Panc1 (cell line): ENCODE measurements around the gene STRIP1.

Experiments
- POLR2AphosphoS5 ChIP-seq: IDR thresholded peaks from 2 replicates; pipeline ENCODE4 v1.6.1; 2012; ENCODE audit warnings: mild to moderate bottlenecking, low read depth, low read length, moderate library complexity
- SIN3A ChIP-seq: IDR thresholded peaks from 2 replicates; pipeline ENCODE4 v1.6.1; 2012; ENCODE audit warnings: low read depth, mild to moderate bottlenecking, low read length, moderate library complexity, borderline replicate concordance; ENCODE audit not compliant: insufficient read depth
- TCF7L2 ChIP-seq: IDR thresholded peaks from 2 replicates; pipeline ENCODE4 v1.6.1; 2011; ENCODE audit warnings: mild to moderate bottlenecking, low read depth, low read length, inconsistent platforms
- TF ChIP-seq, protein P1 (sequence below): fragments of 450-650 bp; IDR thresholded peaks from 2 replicates; pipeline ENCODE4 v1.5.1; 2017; ENCODE audit warnings: mild to moderate bottlenecking
- TF ChIP-seq, protein P2 (sequence below), 2 experiments: IDR thresholded peaks; 2 replicates each; pipeline ENCODE4 v1.6.1; 2011 to 2012; ENCODE audit warnings: low read depth in 2 of 2, control low read depth in 1 of 2, low read length in 1 of 2, mild to moderate bottlenecking in 1 of 2, moderate library complexity in 1 of 2; ENCODE audit not compliant: insufficient read depth in 1 of 2

DNA sequence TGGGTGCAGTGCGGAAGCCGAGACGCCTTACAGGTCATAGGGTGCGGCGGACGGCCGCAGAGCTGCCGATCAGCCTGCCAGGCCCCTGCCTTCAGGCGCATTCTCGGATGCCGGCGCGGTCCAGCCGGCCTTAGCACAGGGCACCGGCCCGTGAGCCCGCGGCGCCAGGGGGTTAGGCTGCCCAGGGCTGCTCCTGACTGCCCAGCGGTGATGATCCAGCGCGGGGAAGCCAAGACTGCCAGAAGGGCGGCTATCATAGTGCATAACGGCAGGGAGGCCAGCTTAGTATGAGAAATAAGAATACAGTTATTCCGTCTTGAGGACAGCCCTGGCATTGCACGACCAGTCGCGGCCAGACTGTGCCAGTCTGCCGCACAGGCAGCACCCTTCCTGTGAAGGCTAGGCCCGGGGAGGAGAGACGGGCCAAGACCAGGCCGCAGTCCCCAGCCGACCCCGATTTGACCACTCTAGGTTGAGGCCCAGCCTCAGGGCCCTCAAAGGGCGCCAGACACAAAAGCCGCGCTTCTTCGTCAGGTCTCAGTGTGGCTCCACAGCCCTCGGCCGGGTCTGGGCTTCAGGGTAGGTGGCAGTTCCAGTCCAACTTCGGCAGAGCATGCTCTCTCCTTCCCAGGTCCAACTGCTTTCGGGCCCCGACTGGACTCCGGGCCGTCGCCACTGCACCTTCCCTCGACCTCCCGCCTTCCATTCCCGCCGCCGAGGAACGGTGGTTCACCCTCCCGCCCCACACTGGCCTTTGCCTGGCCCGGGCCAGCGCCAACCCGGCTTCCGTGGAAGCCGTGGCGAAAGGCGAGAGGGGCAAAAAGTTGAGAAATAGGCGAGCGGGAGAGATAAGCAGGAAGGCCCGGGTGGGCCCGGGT, 35.2 kb downstream of the STRIP1 start:
- TF ChIP-seq, protein P1, sequence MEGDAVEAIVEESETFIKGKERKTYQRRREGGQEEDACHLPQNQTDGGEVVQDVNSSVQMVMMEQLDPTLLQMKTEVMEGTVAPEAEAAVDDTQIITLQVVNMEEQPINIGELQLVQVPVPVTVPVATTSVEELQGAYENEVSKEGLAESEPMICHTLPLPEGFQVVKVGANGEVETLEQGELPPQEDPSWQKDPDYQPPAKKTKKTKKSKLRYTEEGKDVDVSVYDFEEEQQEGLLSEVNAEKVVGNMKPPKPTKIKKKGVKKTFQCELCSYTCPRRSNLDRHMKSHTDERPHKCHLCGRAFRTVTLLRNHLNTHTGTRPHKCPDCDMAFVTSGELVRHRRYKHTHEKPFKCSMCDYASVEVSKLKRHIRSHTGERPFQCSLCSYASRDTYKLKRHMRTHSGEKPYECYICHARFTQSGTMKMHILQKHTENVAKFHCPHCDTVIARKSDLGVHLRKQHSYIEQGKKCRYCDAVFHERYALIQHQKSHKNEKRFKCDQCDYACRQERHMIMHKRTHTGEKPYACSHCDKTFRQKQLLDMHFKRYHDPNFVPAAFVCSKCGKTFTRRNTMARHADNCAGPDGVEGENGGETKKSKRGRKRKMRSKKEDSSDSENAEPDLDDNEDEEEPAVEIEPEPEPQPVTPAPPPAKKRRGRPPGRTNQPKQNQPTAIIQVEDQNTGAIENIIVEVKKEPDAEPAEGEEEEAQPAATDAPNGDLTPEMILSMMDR = no peak
- TF ChIP-seq, protein P2, sequence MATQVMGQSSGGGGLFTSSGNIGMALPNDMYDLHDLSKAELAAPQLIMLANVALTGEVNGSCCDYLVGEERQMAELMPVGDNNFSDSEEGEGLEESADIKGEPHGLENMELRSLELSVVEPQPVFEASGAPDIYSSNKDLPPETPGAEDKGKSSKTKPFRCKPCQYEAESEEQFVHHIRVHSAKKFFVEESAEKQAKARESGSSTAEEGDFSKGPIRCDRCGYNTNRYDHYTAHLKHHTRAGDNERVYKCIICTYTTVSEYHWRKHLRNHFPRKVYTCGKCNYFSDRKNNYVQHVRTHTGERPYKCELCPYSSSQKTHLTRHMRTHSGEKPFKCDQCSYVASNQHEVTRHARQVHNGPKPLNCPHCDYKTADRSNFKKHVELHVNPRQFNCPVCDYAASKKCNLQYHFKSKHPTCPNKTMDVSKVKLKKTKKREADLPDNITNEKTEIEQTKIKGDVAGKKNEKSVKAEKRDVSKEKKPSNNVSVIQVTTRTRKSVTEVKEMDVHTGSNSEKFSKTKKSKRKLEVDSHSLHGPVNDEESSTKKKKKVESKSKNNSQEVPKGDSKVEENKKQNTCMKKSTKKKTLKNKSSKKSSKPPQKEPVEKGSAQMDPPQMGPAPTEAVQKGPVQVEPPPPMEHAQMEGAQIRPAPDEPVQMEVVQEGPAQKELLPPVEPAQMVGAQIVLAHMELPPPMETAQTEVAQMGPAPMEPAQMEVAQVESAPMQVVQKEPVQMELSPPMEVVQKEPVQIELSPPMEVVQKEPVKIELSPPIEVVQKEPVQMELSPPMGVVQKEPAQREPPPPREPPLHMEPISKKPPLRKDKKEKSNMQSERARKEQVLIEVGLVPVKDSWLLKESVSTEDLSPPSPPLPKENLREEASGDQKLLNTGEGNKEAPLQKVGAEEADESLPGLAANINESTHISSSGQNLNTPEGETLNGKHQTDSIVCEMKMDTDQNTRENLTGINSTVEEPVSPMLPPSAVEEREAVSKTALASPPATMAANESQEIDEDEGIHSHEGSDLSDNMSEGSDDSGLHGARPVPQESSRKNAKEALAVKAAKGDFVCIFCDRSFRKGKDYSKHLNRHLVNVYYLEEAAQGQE (IDR thresholded peaks at IDR 0.05; ENCODE audit: insufficient read depth in 1 of 2, low read depth in 2 of 2, low read length in 1 of 2) = no peak
- TF ChIP-seq POLR2AphosphoS5 = no peak
- no peak for TF ChIP-seq SIN3A
- no peak for TF ChIP-seq TCF7L2
